Neural progenitor cell (in vitro differentiated cells): ENCODE measurements around the gene MIB1. TPM values are rescaled to one million over a fixed set of nuclear protein-coding genes. Genes with fewer than 3 reads are reported as not detected.
A peak's percentile ranks its signal among the peaks of the same experiment; 100 is the strongest.

ENCODE experiments used
- DNase-seq: peaks from one replicate; pipeline ENCODE4 v3.0.0-alpha.2; 2016; ENCODE audit warnings: low spot score
- H2AFZ ChIP-seq: fragments of 200-600 bp; sonication (generic); replicated peaks from 2 replicates; pipeline ENCODE4 v1.6.1; 2016; ENCODE audit warnings: antibody characterized with exemption
- H3F3A ChIP-seq: fragments of 200-600 bp; sonication (generic); 2 replicates; pipeline ENCODE4 v1.6.1; 2016; ENCODE audit warnings: antibody characterized with exemption, low read depth
- H3K27ac ChIP-seq: fragments of 200-600 bp; sonication (generic); 2 replicates; pipeline ENCODE4 v1.5.1; 2016; ENCODE audit warnings: mild to moderate bottlenecking
- H3K27me3 ChIP-seq: fragments of 200-600 bp; sonication (generic); 2 replicates; pipeline ENCODE4 v1.6.1; 2016; ENCODE audit warnings: mild to moderate bottlenecking, moderate library complexity
- H3K36me3 ChIP-seq: fragments of 200-600 bp; sonication (generic); 2 replicates; pipeline ENCODE4 v1.5.1; 2016
- H3K4me1 ChIP-seq: fragments of 200-600 bp; sonication (generic); 2 replicates; pipeline ENCODE4 v1.6.1; 2016; ENCODE audit warnings: mixed run types
- H3K4me2 ChIP-seq: fragments of 200-600 bp; sonication (generic); 2 replicates; pipeline ENCODE4 v1.6.1; 2016
- H3K4me3 ChIP-seq: fragments of 200-600 bp; sonication (generic); 2 replicates; pipeline ENCODE4 v1.5.1; 2016
- H3K79me2 ChIP-seq: fragments of 200-600 bp; sonication (generic); 2 replicates; pipeline ENCODE4 v1.6.1; 2016; ENCODE audit warnings: low read depth
- H3K9ac ChIP-seq: fragments of 200-600 bp; sonication (generic); 2 replicates; pipeline ENCODE4 v1.6.1; 2016
- H3K9me3 ChIP-seq: fragments of 200-600 bp; sonication (generic); 2 replicates; pipeline ENCODE4 v1.5.1; 2016; ENCODE audit warnings: low read depth
- H4K20me1 ChIP-seq: fragments of 200-600 bp; sonication (generic); 2 replicates; pipeline ENCODE4 v1.6.1; 2016; ENCODE audit warnings: low read depth
- H3K27ac Mint-ChIP-seq: 3 replicates; pipeline ENCODE4 v1.8.0; 2021; ENCODE audit warnings: mixed read lengths
- H3K27me3 Mint-ChIP-seq: 2 replicates; pipeline ENCODE4 v1.8.0; 2022; ENCODE audit warnings: low read depth, mild to moderate bottlenecking, inconsistent platforms, moderate library complexity, mixed read lengths; ENCODE audit not compliant: insufficient read depth
- H3K36me3 Mint-ChIP-seq: 3 replicates; pipeline ENCODE4 v1.8.0; 2021; ENCODE audit warnings: mixed read lengths
- H3K4me1 Mint-ChIP-seq: 3 replicates; pipeline ENCODE4 v1.8.0; 2021; ENCODE audit warnings: mixed read lengths
- H3K4me3 Mint-ChIP-seq: 3 replicates; pipeline ENCODE4 v1.8.0; 2021; ENCODE audit warnings: mild to moderate bottlenecking, moderate library complexity, mixed read lengths
- H3K9me3 Mint-ChIP-seq: 3 replicates; pipeline ENCODE4 v1.8.0; 2020; ENCODE audit warnings: mixed read lengths
- CTCF ChIP-seq: fragments of 200-600 bp; sonication (generic); IDR thresholded peaks from 2 replicates; pipeline ENCODE4 v1.5.1; 2017; ENCODE audit warnings: antibody characterized with exemption, mild to moderate bottlenecking
- EZH2 ChIP-seq: fragments of 200-600 bp; sonication (generic); IDR thresholded peaks from 2 replicates; pipeline ENCODE4 v1.6.1; 2017; ENCODE audit warnings: antibody characterized with exemption, mild to moderate bottlenecking, moderate library complexity
- EZH2phosphoT487 ChIP-seq: fragments of 200-600 bp; sonication (generic); IDR thresholded peaks from 2 replicates; pipeline ENCODE4 v1.6.1; 2017; ENCODE audit warnings: antibody characterized with exemption
- total RNA-seq: library from RNA; depleted of rRNA; stranded (reverse); fragments of >200 nt; gene quantifications from 2 replicates; pipeline ENCODE4 v1.2.3, GENCODE V29; 2015; ENCODE audit warnings: low replicate concordance

The MIB1 gene
- total RNA-seq, 1 donor from 2014 or later: 112 TPM

- peaks cover 46% of the 10 kb centered on the region for H3K4me1 ChIP-seq
- peaks cover 54% of the 10 kb centered on the region for H3K79me2 ChIP-seq
- Mint-ChIP-seq H3K4me3 (peak overlapping the region; percentile 97), H3K27ac (peak overlapping the region; percentile 81), H3K9me3 (peaks cover 19% of the 10 kb centered on the region), H3K4me1 (peaks cover 46% of the 10 kb centered on the region), H3K36me3 (peaks cover 12% of the 10 kb centered on the region), H3K27me3 (peaks cover 7% of the 10 kb centered on the region)
- no peaks in the 10 kb centered on the region for H3K36me3 ChIP-seq
- peak overlapping the region; percentile 81 for H3K4me3 ChIP-seq
- no peak for TF ChIP-seq CTCF
- no peak for TF ChIP-seq EZH2phosphoT487
- no peak for TF ChIP-seq EZH2
- peak overlapping the region; percentile 92 for H3K4me2 ChIP-seq
- peaks cover 22% of the 10 kb centered on the region for H3F3A ChIP-seq
- no peaks in the 10 kb centered on the region for H3K9me3 ChIP-seq
- no peaks in the 10 kb centered on the region for H3K27me3 ChIP-seq
- H3K27ac ChIP-seq: peak overlapping the region; percentile 97
- no peak overlapping the region for H2AFZ ChIP-seq
- peaks cover 54% of the 10 kb centered on the region for H4K20me1 ChIP-seq
- no peak for DNase-seq
- peak overlapping the region; percentile 74 for H3K9ac ChIP-seq
These were observed 1.1 kb downstream of the MIB1 start for GRCh38 chr18:21741562-21742314.

- Mint-ChIP-seq H3K4me3 (peak overlapping the region; percentile 97), H3K4me1 (peaks cover 52% of the 10 kb centered on the region), H3K27me3 (peaks cover 7% of the 10 kb centered on the region), H3K9me3 (peaks cover 13% of the 10 kb centered on the region), H3K36me3 (peaks cover 12% of the 10 kb centered on the region), H3K27ac (peak overlapping the region; percentile 81)
- H3K27me3 ChIP-seq: no peaks in the 10 kb centered on the region
- peak overlapping the region; percentile 92 for H3K4me2 ChIP-seq
- no peak overlapping the region for H2AFZ ChIP-seq
- peak overlapping the region; percentile 81 for H3K4me3 ChIP-seq
- peak overlapping the region; percentile 74 for H3K9ac ChIP-seq
- H3K9me3 ChIP-seq: no peaks in the 10 kb centered on the region
- H3K79me2 ChIP-seq: peaks cover 60% of the 10 kb centered on the region
- no peak overlapping the region for H3K27ac ChIP-seq
- TF ChIP-seq CTCF (no peak), EZH2 (no peak), EZH2phosphoT487 (no peak)
- peaks cover 22% of the 10 kb centered on the region for H3F3A ChIP-seq
- no peak for DNase-seq
- no peaks in the 10 kb centered on the region for H3K36me3 ChIP-seq
- H4K20me1 ChIP-seq: peaks cover 59% of the 10 kb centered on the region
- H3K4me1 ChIP-seq: peaks cover 52% of the 10 kb centered on the region
These were observed 1.7 kb downstream of the MIB1 start for GRCh38 chr18:21742315-21742687.

GRCh38 chr18:21743166-21743832 is 2.7 kb downstream of the MIB1 start:
- no peak for DNase-seq
- Mint-ChIP-seq H3K9me3 (peaks cover 5% of the 10 kb centered on the region), H3K27me3 (peaks cover 7% of the 10 kb centered on the region), H3K36me3 (peaks cover 12% of the 10 kb centered on the region), H3K4me3 (peak overlapping the region; percentile 82), H3K4me1 (peaks cover 58% of the 10 kb centered on the region), H3K27ac (no peak overlapping the region)
- Histone ChIP-seq H2AFZ (no peak overlapping the region), H3K4me3 (peak overlapping the region; percentile 81), H3K9ac (no peak overlapping the region), H3K27me3 (no peaks in the 10 kb centered on the region), H3F3A (peaks cover 22% of the 10 kb centered on the region), H3K4me1 (peaks cover 57% of the 10 kb centered on the region), H3K79me2 (peaks cover 70% of the 10 kb centered on the region), H3K4me2 (peak overlapping the region; percentile 92), H3K27ac (no peak overlapping the region), H3K9me3 (no peaks in the 10 kb centered on the region), H3K36me3 (no peaks in the 10 kb centered on the region), H4K20me1 (peaks cover 69% of the 10 kb centered on the region)
- no peak for TF ChIP-seq EZH2phosphoT487
- TF ChIP-seq CTCF: no peak
- TF ChIP-seq EZH2: no peak
